ENCODE results near the gene ITPR1. TPM values are rescaled to one million over a fixed set of nuclear protein-coding genes. Genes with fewer than 3 reads are reported as not detected.
"Not testable (repeated sequence)": the region's sequence is repeated elsewhere in the genome, so short reads cannot be mapped to it uniquely, and the experiment has no call there.

ITPR1 gene
- total RNA-seq, 1 donor from 2014 or later, result 90.8 TPM

- intact Hi-C loops (cut with micrococcal nuclease), result loop anchor here (1.0 kb wide), 1 partner anchor 11 kb away; no protein-coding TSS in a partner anchor
These were observed 258.5 kb downstream of the ITPR1 start for GRCh38 chr3:4751502-4752101.

GRCh38 chr3:4752201-4753072 is 259.3 kb downstream of the ITPR1 start:
- intact Hi-C loops (cut with micrococcal nuclease), result no loop called here

GRCh38 chr3:4753073-4753691 is 260.0 kb downstream of the ITPR1 start:
- intact Hi-C loops (cut with micrococcal nuclease), result no loop called here

- intact Hi-C loops (cut with micrococcal nuclease), result no loop called here
These were observed 261.3 kb downstream of the ITPR1 start for GRCh38 chr3:4754180-4755086.

- intact Hi-C loops (cut with micrococcal nuclease), result no loop called here
These were observed 262.4 kb downstream of the ITPR1 start for GRCh38 chr3:4755566-4755965.

GRCh38 chr3:4756057-4756775 is 263.1 kb downstream of the ITPR1 start:
- intact Hi-C loops (cut with micrococcal nuclease), result no loop called here

GRCh38 chr3:4756855-4757574 is 263.9 kb downstream of the ITPR1 start:
- intact Hi-C loops (cut with micrococcal nuclease), result no loop called here

GRCh38 chr3:4757575-4758248 is 264.6 kb downstream of the ITPR1 start:
- intact Hi-C loops (cut with micrococcal nuclease), result no loop called here

GRCh38 chr3:4758249-4758860 is 265.2 kb downstream of the ITPR1 start:
- intact Hi-C loops (cut with micrococcal nuclease), result no loop called here

GRCh38 chr3:4758957-4759656 is 266.0 kb downstream of the ITPR1 start:
- intact Hi-C loops (cut with micrococcal nuclease), result no loop called here

- intact Hi-C loops (cut with micrococcal nuclease), result no loop called here
These were observed 266.7 kb downstream of the ITPR1 start for GRCh38 chr3:4759689-4760312.

- intact Hi-C loops (cut with micrococcal nuclease), result no loop called here
These were observed 268.6 kb downstream of the ITPR1 start for GRCh38 chr3:4761759-4762158.

- intact Hi-C loops (cut with micrococcal nuclease), result not testable (repeated sequence)
These were observed 269.5 kb downstream of the ITPR1 start for GRCh38 chr3:4762481-4763230.

GRCh38 chr3:4763604-4764247 is 270.6 kb downstream of the ITPR1 start:
- intact Hi-C loops (cut with micrococcal nuclease), result no loop called here

GRCh38 chr3:4765212-4765611 is 272.1 kb downstream of the ITPR1 start:
- intact Hi-C loops (cut with micrococcal nuclease), result no loop called here

- intact Hi-C loops (cut with micrococcal nuclease), result no loop called here
These were observed 273.1 kb downstream of the ITPR1 start for GRCh38 chr3:4766263-4766662.

Measured in T-helper 1 cell treated with Interleukin-12 subunit alpha and Interleukin-12 subunit beta and Interleukin-4 antibody, amounts not matched to agents 30 ng/mL and 1 ng/mL, for 36 hours (primary cell).